ENCODE measurements around the gene STK24.
"Not testable (repeated sequence)": the region's sequence is repeated elsewhere in the genome, so short reads cannot be mapped to it uniquely, and the experiment has no call there.

The STK24 gene

GRCh38 chr13:98606296-98606695 is 29.4 kb upstream of the STK24 start:
- Histone ChIP-seq H3K9me3 (ENCODE audit: low read depth, low read length) (no peaks in the 10 kb centered on the region), H3K9ac (ENCODE audit: insufficient read length) (no peak overlapping the region), H3K4me3 (no peak overlapping the region), H3K27ac (no peak overlapping the region), H3K36me3 (ENCODE audit: insufficient read depth, low read length) (no peaks in the 10 kb centered on the region)
- TF ChIP-seq EZH2 (IDR thresholded peaks at IDR 0.05) (no peak), FOXP2 (optimal IDR thresholded peaks at IDR 0.05; ENCODE audit: control extremely low read depth, extremely low read length, insufficient read depth) (no peak), POLR2AphosphoS5 (IDR thresholded peaks at IDR 0.05; ENCODE audit: borderline replicate concordance, low read depth, low read length) (no peak)
- no peak for DNase-seq (ENCODE audit: low read depth, low spot score)

GRCh38 chr13:98599502-98600328 is 22.8 kb upstream of the STK24 start:
- Histone ChIP-seq H3K9me3 (ENCODE audit: low read depth, low read length) (no peaks in the 10 kb centered on the region), H3K4me3 (no peak overlapping the region), H3K9ac (ENCODE audit: insufficient read length) (no peak overlapping the region), H3K27ac (no peak overlapping the region), H3K36me3 (ENCODE audit: insufficient read depth, low read length) (no peaks in the 10 kb centered on the region)
- no peak for DNase-seq (ENCODE audit: low read depth, low spot score)
- TF ChIP-seq POLR2AphosphoS5 (IDR thresholded peaks at IDR 0.05; ENCODE audit: borderline replicate concordance, low read depth, low read length) (no peak), FOXP2 (optimal IDR thresholded peaks at IDR 0.05; ENCODE audit: control extremely low read depth, extremely low read length, insufficient read depth) (no peak), EZH2 (IDR thresholded peaks at IDR 0.05) (no peak)

GRCh38 chr13:98598043-98598442 is 21.1 kb upstream of the STK24 start:
- TF ChIP-seq FOXP2 (optimal IDR thresholded peaks at IDR 0.05; ENCODE audit: control extremely low read depth, extremely low read length, insufficient read depth) = no peak
- TF ChIP-seq EZH2 (IDR thresholded peaks at IDR 0.05) = no peak
- no peak for TF ChIP-seq POLR2AphosphoS5 (IDR thresholded peaks at IDR 0.05; ENCODE audit: borderline replicate concordance, low read depth, low read length)
- Histone ChIP-seq H3K9me3 (ENCODE audit: low read depth, low read length) (no peaks in the 10 kb centered on the region), H3K9ac (ENCODE audit: insufficient read length) (no peak overlapping the region), H3K27ac (no peak overlapping the region), H3K36me3 (ENCODE audit: insufficient read depth, low read length) (no peaks in the 10 kb centered on the region), H3K4me3 (no peak overlapping the region)
- no peak for DNase-seq (ENCODE audit: low read depth, low spot score)

- Histone ChIP-seq H3K27ac (no peak overlapping the region), H3K36me3 (ENCODE audit: insufficient read depth, low read length) (no peaks in the 10 kb centered on the region), H3K4me3 (no peak overlapping the region), H3K9me3 (ENCODE audit: low read depth, low read length) (no peaks in the 10 kb centered on the region), H3K9ac (ENCODE audit: insufficient read length) (no peak overlapping the region)
- no peak for DNase-seq (ENCODE audit: low read depth, low spot score)
- TF ChIP-seq POLR2AphosphoS5 (IDR thresholded peaks at IDR 0.05; ENCODE audit: borderline replicate concordance, low read depth, low read length) = no peak
- TF ChIP-seq FOXP2 (optimal IDR thresholded peaks at IDR 0.05; ENCODE audit: control extremely low read depth, extremely low read length, insufficient read depth) = no peak
- no peak for TF ChIP-seq EZH2 (IDR thresholded peaks at IDR 0.05)
Observed at GRCh38 chr13:98595134-98595533, 18.2 kb upstream of the STK24 start.

- no peak for TF ChIP-seq POLR2AphosphoS5 (IDR thresholded peaks at IDR 0.05; ENCODE audit: borderline replicate concordance, low read depth, low read length)
- Histone ChIP-seq H3K9ac (ENCODE audit: insufficient read length) (no peak overlapping the region), H3K9me3 (ENCODE audit: low read depth, low read length) (no peaks in the 10 kb centered on the region)
Observed at GRCh38 chr13:98592362-98592732, 15.4 kb upstream of the STK24 start.

GRCh38 chr13:98591721-98592361 is 14.9 kb upstream of the STK24 start:
- Histone ChIP-seq H3K9me3 (ENCODE audit: low read depth, low read length) (no peaks in the 10 kb centered on the region), H3K36me3 (ENCODE audit: insufficient read depth, low read length) (no peaks in the 10 kb centered on the region)
- TF ChIP-seq EZH2 (IDR thresholded peaks at IDR 0.05) = no peak
- no peak for TF ChIP-seq POLR2AphosphoS5 (IDR thresholded peaks at IDR 0.05; ENCODE audit: borderline replicate concordance, low read depth, low read length)
- TF ChIP-seq FOXP2 (optimal IDR thresholded peaks at IDR 0.05; ENCODE audit: control extremely low read depth, extremely low read length, insufficient read depth) = no peak

More at GRCh38 chr13:98592362-98592732, 15.4 kb upstream of the STK24 start:
- Histone ChIP-seq H3K4me3 (no peak overlapping the region), H3K36me3 (ENCODE audit: insufficient read depth, low read length) (no peaks in the 10 kb centered on the region), H3K27ac (no peak overlapping the region)
- DNase-seq (ENCODE audit: low read depth, low spot score) = no peak

GRCh38 chr13:98590471-98590870 is 13.6 kb upstream of the STK24 start:
- not testable (repeated sequence) for DNase-seq (ENCODE audit: low read depth, low spot score); H3K4me3 ChIP-seq

More at GRCh38 chr13:98591721-98592361, 14.9 kb upstream of the STK24 start:
- Histone ChIP-seq H3K9ac (ENCODE audit: insufficient read length) (no peak overlapping the region), H3K4me3 (no peak overlapping the region), H3K27ac (0 out of 2 replicates have a peak overlapping the region, but pooled peaks have one; percentile 7)
- DNase-seq (ENCODE audit: low read depth, low spot score) = no peak

GRCh38 chr13:98589516-98589915 is 12.6 kb upstream of the STK24 start:
- H3K4me3 ChIP-seq; H3K36me3 ChIP-seq (ENCODE audit: insufficient read depth, low read length); H3K9ac ChIP-seq (ENCODE audit: insufficient read length); H3K9me3 ChIP-seq (ENCODE audit: low read depth, low read length); H3K27ac ChIP-seq; DNase-seq (ENCODE audit: low read depth, low spot score): not testable (repeated sequence)

More at GRCh38 chr13:98590471-98590870, 13.6 kb upstream of the STK24 start:
- not testable (repeated sequence) for H3K36me3 ChIP-seq (ENCODE audit: insufficient read depth, low read length); H3K9me3 ChIP-seq (ENCODE audit: low read depth, low read length); H3K27ac ChIP-seq; H3K9ac ChIP-seq (ENCODE audit: insufficient read length)
